8988T (cell line): ENCODE results near the gene GABRG3.

ENCODE experiments used
- DNase-seq: peaks from one replicate; pipeline ENCODE4 v3.0.0; 2011

The GABRG3 gene

GRCh38 chr15:26970712-26971210, at the start of gene GABRG3:
Gene GABRG3 (plus strand): TSS chr15:26971181.
- DNase-seq, result no peak

- no peak for DNase-seq
Measured at GRCh38 chr15:26921433-26921832, 49.5 kb upstream of the GABRG3 start.

GRCh38 chr15:26926081-26926480, 44.9 kb upstream of the GABRG3 start:
- no peak for DNase-seq

DNA sequence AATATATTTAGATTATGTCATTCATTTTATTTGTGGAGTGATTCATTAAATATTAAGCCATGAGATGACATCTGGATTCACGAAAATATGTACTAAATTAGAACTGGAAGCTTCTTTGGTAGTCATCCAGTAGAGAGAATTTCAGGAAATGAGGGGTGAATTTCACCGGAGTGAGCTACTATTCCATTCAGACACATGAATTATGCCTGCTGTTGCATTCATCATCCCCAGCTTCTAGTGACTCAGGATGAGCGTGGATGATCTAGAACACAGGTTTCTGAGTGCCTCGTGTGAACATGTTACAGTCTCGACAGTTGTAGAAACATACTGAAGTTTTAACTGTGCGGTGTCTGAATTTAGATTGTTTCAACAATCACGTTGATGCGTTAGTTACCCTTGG, 42.9 kb upstream of the GABRG3 start:
- no peak for DNase-seq

DNA sequence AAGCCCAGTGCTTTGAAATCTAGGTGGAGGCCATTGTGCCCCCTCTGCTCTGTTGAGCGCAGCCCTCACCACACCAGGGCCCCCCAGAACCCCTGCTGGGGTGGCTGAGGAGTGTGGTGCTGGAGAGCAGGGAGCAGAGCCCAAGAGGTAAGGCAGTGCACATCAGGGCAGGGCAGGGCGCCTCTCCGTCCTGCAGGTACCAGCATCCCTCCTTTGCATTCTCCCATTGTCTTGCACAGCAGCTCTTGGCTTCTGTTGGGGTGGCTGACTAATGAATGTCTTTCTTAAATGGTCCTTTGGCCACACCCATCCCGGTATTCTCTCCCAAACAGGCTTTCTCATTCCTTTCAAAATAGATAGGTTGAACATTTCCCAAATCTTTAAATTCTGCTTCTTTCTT, 41.4 kb upstream of the GABRG3 start:
- DNase-seq, result no peak

- no peak for DNase-seq
Measured at GRCh38 chr15:26934848-26935247, 36.1 kb upstream of the GABRG3 start.

DNA sequence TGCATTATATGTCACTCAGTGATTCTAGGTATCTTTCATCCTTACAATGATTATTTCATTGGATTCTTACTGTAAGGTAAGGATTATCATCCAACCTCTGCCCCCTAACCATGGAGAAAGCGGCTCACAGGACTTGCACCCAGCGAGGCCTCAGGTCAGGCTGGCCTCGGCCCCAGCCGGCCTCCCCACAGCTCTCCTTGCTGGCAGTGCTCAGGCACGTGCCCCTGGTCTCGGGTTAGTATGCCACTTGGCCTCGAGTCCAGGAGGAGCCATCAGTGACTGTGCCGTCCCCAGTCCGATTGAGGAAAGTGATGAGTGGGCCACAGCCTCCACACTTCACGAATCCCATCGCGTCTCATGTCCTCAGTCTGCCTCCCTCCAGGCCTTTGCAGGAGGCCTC, 35.7 kb upstream of the GABRG3 start:
- no peak for DNase-seq

DNA sequence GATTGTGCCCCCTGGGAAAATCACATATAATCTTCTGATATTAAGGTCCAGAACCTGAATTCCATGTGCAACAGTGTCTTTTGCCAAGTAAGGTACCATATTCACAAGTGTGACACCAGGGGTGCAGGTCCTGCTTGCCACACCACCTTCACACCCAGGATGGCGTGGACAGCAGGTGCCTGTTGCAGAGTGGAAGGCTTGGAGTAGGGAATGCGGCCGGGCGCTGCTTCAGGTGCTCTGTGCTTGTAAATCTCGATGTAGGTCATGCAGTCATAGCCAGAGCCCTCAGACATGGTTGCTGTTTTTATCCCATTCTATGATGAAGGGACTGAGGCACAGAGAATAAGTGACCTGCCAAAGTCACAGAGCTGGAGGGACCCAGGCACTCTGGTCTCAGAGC, 34.5 kb upstream of the GABRG3 start:
- no peak for DNase-seq

DNA sequence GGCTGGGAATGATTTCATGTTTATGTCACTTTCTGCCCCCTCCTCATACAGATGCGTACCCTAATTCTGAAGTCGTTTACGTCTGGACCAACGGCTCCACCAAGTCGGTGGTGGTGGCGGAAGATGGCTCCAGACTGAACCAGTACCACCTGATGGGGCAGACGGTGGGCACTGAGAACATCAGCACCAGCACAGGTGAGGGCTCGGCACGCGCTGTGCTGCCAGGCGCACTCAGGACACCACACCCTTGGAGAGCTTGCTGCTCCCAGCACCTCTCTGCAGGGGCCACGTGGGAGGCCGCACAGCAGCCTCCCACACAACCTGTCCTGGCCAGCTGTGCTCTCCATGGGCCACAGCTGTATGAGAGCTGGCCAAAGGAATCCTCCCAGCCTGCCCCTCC, 33.8 kb upstream of the GABRG3 start:
- no peak for DNase-seq

- no peak for DNase-seq
Measured at GRCh38 chr15:26939398-26939797, 31.6 kb upstream of the GABRG3 start.

GRCh38 chr15:26941489-26941888, 29.5 kb upstream of the GABRG3 start:
- DNase-seq, result no peak

DNA sequence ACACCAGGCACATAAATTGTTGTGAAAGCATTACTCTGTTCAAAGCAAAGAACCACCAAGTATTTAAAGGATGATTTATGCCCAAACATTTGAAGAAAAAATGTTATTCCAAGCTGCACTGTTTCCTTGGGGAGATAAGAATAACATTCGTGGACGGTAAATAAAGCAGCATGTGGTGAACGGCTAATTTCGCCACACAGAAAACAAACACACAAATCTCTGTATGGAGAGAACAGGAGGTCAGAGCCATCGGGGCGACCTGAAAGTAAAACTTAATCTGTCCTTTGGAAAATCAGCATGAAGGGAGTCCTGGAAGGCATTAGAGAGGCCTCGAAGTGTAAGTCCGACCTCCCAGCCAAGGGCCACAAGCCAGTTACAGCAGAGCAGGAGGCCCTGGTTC, 27.1 kb upstream of the GABRG3 start:
- no peak for DNase-seq

DNA sequence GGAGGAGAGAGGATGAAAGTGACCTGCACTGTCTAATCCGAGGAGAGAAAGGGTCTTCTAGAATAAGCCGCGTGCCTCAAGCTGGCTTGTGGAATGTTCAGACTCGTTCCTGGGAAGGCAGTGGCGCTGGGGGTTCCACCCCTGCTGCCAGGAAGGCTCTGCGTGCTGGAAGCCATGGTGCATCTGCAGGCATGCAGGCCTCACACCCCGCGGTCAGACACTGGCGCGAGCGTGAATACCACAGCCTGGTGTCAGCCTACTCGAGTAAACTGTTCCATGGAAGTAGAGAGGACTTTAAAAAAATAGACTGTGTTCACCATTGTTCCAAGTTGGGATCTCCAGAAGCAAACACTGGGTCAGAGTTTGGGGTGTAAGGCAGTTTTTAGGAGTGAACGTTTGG, 25.9 kb upstream of the GABRG3 start:
- no peak for DNase-seq

GRCh38 chr15:26950001-26950400, 21.0 kb upstream of the GABRG3 start:
- DNase-seq, result no peak

GRCh38 chr15:26954403-26954802, 16.6 kb upstream of the GABRG3 start:
- DNase-seq, result no peak

DNA sequence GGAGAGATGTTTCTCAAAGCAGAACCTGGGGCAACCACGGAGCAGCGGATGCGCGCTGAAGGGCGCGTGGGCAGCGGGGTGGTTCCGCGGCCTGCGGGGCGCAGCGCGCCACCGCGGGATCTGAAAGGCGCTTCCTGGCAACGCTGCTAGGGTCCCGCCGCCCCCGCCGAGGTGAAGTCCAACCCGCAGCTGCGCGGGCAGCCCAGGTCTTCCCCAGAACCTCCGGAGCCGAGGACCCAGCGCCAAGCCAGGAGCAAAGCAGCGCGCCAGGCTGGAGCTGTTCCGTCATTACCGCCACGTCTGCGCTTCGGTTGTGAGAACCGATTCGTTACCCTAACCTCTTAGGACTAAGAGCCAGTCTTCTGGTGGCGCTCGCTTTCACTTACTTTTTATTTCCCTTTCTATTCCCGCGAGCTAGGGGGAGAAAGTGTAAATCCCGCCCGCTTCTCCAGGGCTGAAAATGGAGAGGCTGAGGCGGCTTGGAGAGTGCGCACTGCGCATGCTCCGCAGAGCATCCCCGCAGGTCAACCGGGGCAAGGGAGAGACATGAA, 3.2 kb upstream of the GABRG3 start:
- DNase-seq, result no peak

- DNase-seq, result no peak
Measured at GRCh38 chr15:26968806-26969205, 2.2 kb upstream of the GABRG3 start.

DNA sequence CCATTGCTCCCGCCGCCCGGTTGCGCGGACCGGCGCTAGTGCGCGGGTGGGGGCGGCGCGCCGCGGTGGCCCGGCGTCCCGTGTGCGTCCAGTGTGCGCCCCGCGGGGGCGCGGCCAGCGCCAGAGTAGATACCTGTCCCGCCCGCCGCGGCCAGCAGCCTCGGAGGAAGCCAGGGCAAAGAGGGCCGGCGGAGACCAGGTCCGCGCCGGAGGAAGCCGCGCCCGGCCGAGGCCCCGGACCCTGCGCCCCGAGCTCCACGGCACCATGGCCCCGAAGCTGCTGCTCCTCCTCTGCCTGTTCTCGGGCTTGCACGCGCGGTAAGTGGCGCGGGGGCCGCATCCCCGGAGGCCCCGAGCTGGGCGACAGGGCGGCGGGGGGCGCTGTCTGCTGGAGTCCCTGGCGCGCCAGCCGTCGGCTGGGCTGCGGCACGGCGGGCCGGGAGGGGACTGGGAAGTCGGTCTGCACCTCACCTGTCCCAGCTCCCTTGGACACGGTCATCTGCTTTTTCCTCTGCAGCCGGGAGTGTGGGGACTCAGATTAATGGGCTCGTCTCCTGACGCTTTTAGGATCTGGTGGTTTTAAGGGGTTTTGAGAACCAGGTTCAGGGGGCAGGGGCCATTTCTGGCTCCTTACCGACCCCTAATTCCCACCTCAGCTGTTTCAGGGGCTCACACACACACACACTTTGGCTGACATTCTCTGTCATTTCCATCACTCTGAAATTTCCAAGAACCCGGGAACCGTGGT, 464 bp downstream of the GABRG3 start:
- no peak for DNase-seq

- no peak for DNase-seq
Measured at GRCh38 chr15:26972636-26973035, 1.7 kb downstream of the GABRG3 start.

- DNase-seq, result no peak
Measured at GRCh38 chr15:26974120-26974780, 3.3 kb downstream of the GABRG3 start.

DNA sequence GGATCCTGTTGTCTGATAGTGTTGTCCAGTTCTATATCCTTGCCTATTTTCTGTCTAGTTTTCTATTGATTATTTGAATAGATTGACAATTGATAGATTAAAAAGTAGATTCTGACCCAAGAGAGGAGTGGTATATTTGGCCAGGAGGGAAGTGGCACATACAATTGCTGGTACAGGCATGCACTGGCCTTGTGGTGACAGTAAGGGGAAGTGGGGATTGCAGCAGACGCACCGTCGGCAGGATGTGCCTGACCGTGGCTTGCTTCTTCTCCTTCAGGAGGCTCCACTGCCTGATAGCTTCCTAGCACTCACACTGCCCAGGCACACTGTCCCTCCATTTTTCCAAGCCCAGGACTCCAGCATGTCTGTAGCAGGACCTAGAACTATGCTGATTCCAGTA, 10.5 kb downstream of the GABRG3 start:
- no peak for DNase-seq

DNA sequence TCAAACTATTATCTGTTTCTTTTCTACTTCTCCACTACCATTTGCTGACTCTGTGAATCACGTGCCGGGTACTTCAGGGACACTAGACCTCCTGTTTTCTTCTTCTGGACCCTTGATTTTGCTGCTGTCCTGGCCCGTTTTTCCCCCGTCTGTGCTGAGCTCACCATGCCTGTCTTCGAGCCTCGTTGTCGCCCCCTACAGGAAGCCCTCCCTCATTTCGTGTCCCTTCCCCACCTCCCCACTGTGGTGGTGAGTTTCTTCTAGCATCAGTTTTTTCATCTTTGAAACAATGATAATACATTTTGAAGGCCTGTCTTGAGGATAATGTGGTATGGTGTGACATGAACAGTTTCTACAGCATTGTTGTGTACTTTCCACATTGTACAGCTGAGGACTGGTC, 12.8 kb downstream of the GABRG3 start:
- DNase-seq, result no peak

DNA sequence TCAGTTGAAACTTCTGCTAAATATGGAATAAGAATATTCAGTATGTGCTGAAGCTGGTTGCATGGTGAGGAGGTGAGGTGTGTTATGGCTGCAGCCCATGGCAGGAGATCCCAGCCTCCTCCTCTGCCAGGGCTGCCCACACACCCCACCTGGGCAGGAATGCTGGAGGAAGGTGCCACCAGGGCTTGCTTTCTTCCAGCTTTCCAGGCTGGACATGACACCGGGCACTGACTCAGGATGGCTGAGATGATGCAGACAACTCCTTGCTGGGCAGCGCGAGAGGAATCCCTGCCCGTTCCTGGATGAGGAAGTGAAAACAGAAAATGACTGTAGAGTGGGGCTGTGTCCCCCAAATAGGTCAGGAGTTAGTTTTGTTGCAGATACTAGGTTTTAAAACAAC, 14.1 kb downstream of the GABRG3 start:
- DNase-seq, result no peak

GRCh38 chr15:26996250-26996649, 25.3 kb downstream of the GABRG3 start:
- DNase-seq, result no peak
